ENCODE results near the gene SNUPN.
"Not testable (repeated sequence)": the region's sequence is repeated elsewhere in the genome, so short reads cannot be mapped to it uniquely, and the experiment has no call there.

SNUPN gene

DNA sequence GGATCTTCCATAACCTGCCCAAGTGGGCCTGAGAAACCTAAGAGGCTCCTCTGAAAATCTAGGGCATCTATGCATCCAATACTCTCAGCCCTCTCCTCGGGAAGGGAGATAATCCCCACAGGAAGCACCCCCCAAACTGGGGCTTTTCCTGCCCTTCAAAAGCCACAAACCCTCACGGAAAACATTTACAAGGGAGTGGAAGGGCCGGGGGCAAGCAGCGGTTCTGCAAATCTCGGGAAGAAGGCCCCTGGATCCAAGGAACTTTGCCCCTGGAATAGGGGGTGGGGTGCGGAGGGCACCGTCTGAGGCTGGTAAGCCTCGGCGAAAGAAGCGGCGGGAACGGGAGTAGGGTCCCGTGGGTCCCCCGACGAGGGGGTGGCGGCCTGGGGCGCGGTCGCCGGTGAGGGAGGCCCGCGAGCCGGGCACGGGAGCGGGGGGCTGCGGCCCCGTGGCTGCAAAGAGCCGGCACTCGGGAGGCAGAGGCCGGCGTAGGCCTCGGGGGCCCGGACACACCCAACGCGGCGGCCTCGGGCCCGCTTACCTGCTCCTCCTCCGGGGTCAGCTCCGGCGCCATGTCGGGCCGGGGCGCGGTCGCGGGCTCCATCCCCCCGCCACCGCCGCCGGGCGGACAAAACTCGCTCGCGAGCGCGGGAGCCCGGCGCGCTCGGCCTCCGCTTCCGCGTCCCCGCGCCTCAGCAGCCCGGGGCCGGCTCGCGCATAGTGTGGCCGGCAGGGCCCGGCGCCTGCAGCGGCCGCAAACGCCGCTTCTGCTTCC lies 47.2 kb downstream of the SNUPN start:
- peak; percentile 57 for DNase-seq

DNA sequence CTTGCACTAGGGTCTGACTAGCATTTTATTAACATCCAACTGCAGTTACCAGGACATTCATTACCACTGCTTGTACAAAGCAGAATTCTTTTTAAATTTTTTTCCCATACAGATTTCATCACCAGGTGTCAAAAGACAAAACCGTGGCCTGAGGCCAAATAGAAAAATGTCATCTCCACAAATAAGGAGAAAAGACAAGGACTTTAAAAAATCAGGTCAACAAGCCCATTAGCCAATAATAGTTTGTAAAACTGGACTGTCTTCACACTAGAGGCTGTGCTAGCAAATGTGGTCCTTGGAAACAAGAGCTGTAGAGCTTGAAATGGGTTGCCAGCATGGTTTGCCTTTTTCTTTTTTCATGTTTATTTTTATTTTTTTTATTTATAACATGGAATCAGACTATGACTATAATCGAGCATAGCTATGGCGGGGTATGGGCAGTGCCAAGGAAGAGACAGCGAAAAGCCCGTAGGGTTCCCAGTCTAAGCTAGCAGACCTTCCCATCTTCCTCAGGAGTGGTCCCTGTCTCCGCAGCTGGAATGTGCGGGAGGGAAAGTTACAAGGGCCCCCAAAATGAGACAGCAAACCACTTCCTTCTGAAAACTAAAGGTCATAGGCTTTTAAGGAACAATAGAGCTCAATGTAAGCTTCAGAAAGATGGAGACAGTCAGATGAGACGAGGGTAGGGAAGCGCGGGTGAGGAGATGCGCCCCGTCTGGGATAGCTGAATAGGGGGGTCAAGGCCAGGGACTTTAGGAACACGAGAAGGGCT lies 47.9 kb downstream of the SNUPN start:
- peak; percentile 38 for DNase-seq

DNA sequence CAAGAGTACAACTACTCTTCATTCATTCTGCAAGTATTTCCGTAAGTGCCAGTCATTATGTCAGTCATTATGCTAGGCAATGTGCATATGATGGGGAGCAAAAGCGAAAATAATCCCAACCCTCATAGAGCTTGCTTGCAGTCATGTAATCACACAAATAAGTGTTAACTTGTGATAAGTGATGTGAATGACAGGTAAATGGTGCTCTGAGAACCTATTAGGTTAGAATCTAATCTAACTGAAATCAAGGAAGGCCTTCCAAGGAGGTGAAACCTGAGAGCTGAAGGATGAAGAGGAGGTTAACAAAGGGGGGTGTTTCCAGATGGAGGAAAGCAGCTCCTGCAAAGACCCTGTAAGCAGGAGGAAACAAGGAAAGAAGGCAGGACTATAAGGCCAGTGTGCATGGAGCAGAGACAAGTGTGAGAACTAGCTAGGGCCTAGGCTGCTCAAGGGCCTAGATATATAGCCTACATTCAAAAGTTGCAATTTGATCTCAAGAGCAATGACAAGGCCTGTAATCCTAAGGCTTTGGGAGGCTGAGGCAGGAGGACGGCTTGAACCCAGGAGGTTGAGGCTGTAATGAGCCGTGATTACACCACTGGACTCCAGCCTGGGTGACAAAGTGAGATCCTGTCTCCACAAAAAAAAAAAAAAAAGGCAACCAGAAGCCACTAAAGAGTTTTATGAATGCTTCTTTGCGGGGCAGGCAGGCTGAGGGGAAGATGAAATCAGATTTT lies 51.7 kb downstream of the SNUPN start:
- no peak for DNase-seq

DNA sequence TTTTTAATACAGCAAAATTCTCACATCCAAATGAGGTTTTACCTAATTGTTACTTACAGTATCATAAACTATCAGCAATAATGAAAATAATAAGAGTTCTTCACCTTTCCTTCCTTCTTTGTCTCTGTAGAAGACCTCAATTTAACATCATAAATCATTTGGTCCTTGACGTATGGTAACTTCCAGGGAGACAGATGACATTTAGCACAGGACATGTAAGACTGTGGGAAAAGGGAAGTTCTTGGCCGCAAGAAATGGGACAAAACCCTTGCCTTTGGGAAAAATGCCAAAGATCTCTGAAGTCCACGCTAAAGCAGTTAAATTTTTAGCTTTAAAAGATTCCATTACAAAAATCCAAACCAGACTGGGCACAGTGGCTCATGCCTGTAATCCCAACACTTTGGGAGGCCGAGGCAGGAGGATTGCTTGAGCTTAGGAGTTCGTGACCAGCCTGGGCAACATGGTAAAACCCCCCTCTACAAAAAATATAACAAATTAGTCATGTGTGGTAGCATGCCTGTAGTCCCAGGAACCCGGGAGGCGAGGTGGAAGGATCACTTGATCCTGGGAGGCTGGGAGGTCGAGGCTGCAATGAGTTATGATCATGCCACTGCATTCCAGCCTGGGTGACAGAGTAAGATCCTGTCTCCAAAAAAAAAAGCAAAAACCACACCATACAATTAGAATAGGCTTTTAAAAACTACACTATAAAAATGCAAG lies 55.2 kb downstream of the SNUPN start:
- no peak for DNase-seq

DNA sequence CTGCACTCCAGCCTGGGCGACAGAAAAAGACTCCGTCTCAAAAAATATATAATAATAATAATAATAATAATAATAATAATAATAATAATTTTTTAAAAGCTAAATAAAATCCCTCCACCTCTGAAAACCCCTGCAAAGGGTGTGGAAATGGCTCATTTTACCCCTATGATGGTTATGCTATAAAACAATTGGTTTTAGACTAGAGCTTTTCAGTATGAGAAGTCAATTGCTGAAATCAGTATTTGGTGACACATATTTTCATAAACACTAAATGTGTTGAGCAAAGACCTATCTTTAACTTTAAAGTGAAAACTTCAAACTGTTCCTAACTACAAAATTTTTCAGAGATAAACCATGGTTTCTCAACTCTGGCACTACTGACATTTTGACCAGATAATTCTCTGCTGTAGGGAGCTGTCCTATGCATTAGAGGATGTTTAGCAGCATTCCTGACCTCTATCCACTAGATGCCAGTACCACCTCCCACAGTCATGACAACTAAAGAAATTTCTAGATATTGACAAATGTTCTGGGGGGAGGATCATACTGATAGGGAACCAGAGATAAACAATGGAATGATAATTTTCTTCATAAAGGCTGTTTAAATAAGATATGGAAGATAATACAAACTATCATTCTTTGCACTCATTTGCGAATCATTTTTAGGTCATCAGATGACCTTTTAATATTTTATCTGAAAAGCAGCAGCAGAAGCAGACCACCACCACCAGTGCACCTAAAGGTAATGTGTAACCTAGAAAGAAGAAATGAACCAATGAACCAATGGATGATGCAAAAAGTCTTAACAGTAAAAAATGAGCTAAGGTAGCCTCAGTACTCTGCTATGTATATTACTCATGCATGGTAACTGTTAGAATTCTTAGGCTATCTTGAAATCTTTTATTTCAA lies 60.2 kb downstream of the SNUPN start:
- no peak for DNase-seq

DNA sequence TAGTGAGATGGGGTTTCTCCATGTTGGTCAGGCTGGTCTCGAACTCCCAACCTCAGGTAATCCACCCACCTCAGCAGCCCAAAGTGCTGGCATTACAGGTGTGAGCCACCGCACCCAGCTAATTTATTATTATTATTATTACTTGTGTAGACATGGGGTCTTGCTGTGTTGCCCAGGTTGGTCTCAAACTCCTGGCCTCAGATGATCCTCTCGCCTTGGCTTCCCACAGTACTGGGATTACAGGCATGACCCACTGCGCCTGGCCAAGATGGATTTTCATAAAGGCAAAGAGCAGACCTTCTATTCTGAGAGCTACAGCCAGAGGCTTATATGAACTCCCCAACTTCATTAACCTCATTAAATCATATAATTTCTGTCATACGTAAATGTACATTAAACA lies 63.6 kb downstream of the SNUPN start:
- DNase-seq = no peak

DNA sequence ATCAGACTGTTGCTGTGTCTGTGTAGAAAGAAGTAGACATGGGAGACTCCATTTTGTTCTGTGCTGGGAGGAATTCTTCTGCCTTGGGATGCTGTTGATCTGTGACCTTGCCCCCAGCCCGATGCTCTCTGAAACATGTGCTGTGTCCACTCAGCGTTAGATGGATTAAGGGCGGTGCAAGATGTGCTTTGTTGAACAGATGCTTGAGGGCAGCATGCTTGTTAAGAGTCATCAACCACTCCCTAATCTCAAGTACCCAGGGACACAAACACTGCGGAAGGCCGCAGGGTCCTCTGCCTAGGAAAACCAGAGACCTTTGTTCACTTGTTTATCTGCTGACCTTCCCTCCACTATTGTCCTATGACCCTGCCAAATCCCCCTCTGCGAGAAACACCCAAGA lies 66.2 kb downstream of the SNUPN start:
- not testable (repeated sequence) for DNase-seq

DNA sequence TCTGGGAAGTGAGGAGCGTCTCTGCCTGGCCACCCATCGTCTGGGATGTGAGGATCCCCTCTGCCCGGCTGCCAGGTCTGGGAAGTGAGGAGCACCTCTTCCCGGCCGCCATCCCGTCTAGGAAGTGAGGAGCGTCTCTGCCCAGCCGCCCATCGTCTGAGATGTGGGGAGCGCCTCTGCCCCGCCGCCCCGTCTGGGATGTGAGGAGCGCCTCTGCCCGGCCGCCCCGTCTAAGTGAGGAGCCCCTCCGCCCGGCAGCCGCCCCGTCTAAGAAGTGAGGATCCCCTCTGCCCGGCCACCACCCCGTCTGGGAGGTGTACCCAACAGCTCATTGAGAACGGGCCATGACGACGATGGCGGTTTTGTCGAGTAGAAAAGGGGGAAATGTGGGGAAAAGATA lies 66.6 kb downstream of the SNUPN start:
- not testable (repeated sequence) for DNase-seq

DNA sequence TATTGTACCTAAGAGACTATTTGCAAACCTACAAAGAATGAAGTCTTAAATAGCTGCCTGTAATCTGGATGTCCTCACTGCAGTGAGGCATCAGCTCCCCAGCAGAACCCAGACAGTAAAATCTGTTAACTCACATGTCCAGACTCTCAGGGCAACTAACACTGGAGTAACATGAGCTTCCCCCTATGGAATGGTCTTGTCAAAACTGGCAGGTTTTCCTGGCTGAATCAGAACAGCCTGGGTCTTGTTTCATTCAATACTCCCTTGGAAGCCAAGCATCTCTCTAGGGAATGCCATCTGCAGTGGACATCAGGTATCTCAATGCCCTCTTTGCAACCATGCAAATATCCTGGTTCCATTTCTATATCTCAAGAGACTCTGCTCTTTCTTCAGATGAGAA lies 70.8 kb downstream of the SNUPN start:
- DNase-seq = peak; percentile 72

DNA sequence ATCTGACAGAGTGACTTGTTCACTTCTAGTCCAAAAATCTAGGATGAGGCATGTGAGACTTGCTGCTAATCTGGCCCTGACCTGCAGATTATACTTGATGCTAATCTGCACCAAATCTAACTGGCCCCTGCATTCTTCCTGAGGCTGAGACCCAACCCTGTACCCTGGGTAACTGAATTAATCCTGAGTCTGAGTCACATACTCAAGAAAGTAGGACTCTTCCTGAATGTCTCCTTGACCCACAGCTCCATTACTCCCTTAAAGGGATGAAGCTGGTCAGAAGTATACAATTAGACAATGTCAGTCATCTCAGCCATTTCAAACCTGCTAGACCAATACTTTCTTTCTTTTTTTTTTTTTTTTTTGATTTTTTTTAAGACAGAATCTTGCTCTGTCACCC lies 71.9 kb downstream of the SNUPN start:
- no peak for DNase-seq

DNA sequence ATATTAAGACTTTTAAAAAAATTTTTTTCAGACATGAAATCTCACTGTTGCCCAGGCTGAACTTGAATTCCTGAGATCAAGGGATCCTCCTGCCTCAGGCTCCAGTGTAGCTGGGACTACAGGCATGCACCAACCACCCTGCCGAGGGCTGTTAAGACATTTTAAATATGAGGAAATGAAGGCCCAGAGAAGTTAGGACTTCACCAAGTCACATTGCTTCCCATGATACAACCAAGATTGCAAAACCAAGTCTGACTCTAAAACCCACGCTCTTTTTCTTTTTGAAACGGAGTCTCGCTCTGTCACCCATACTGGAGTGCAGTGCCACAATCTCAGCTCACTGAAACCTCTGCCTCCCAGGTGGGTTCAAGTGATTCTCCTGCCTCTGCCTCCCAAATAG lies 74.4 kb downstream of the SNUPN start:
- DNase-seq = no peak

Data from NCI-H69 (cell line).